Tibial nerve (tissue), 4 donors: ENCODE data around the gene JOSD1. TPM values are rescaled to one million over a fixed set of nuclear protein-coding genes. Genes with fewer than 3 reads are reported as not detected.

Experiments used
- DNase-seq, 2 donors: peaks; one replicate each; pipeline ENCODE4 v3.0.0-alpha.2; 2019; ENCODE audit warnings: low spot score in 2 of 2
- H3K27ac ChIP-seq, 4 donors: fragments of 200-600 bp; sonication (generic) in 3 of 4; one replicate each; pipeline ENCODE4 v1.5.1; 2017 to 2019; ENCODE audit warnings: mild to moderate bottlenecking in 1 of 4
- H3K27me3 ChIP-seq, 2 donors: fragments of 200-600 bp; sonication (generic) in 1 of 2; one replicate each; pipeline versions ENCODE4 v1.5.1 to v1.6.0; 2017 to 2019
- H3K36me3 ChIP-seq, 3 donors: fragments of 200-600 bp; sonication (generic); one replicate each; pipeline ENCODE4 v1.5.1; 2018 to 2019
- H3K4me1 ChIP-seq, 4 donors: fragments of 200-600 bp; sonication (generic) in 3 of 4; one replicate each; pipeline ENCODE4 v1.5.1; 2017 to 2019
- H3K4me3 ChIP-seq, 4 donors: fragments of 200-600 bp; sonication (generic) in 3 of 4; one replicate each; pipeline ENCODE4 v1.5.1; 2017 to 2019; ENCODE audit warnings: mild to moderate bottlenecking in 1 of 4, moderate library complexity in 1 of 4
- H3K9me3 ChIP-seq, 4 donors: fragments of 200-600 bp; sonication (generic) in 3 of 4; one replicate each; pipeline ENCODE4 v1.5.1; 2017 to 2019
- CTCF ChIP-seq, 5 experiments: fragments of 200-600 bp in 3 of 5; fragments of 450-650 bp in 2 of 5; sonication (generic) in 3 of 5; IDR thresholded peaks; one replicate each; pipeline ENCODE4 v1.5.1; 2016 to 2019; ENCODE audit warnings: antibody characterized with exemption in 5 of 5, mild to moderate bottlenecking in 3 of 5, moderate library complexity in 2 of 5
- EP300 ChIP-seq, 2 donors: sonication (generic); formaldehyde crosslinking; IDR thresholded peaks; one replicate each; pipeline ENCODE4 v1.6.1; 2017; ENCODE audit warnings: antibody characterized with exemption in 2 of 2, mild to moderate bottlenecking in 1 of 2
- POLR2A ChIP-seq, 2 donors: fragments of 450-650 bp; IDR thresholded peaks; one replicate each; pipeline ENCODE4 v1.6.1; 2017; ENCODE audit warnings: antibody characterized with exemption in 2 of 2, mild to moderate bottlenecking in 2 of 2, moderate library complexity in 2 of 2
- WGBS, 2 donors: methylation state at CpG; one replicate each; pipeline ENCODE4 v1.1.5; 2018; 5-methylcytosine and 5-hydroxymethylcytosine counted together
- total RNA-seq, 4 donors: library from RNA; depleted of rRNA; stranded (reverse); fragments of >200 nt; gene quantifications; one replicate each; pipeline ENCODE4 v1.1.0, GENCODE V29; 2016

Gene JOSD1
- total RNA-seq, 4 donors from 2014 or later: 50.7 to 86.4 (median 76.0) TPM

- Histone ChIP-seq H3K27ac (peak overlapping the region in 3 of 4 donors; percentile 42 to 86 (median 74)), H3K27me3 (no peaks in the 10 kb centered on the region), H3K4me3 (no peak overlapping the region), H3K4me1 (peaks cover 0 to 23% (median 3%) of the 10 kb centered on the region in 4 donors), H3K36me3 (peaks cover 0 to 62% (median 34%) of the 10 kb centered on the region in 3 donors), H3K9me3 (no peaks in the 10 kb centered on the region)
- WGBS, 2 donors: 19 to 22% methylated on average over 6 of the region's 6 CpGs
- no peak for DNase-seq
- TF ChIP-seq POLR2A (IDR thresholded peaks at IDR 0.05): no peak
- peak; percentile 45 to 62 (median 53) for TF ChIP-seq CTCF (IDR thresholded peaks at IDR 0.05)
- TF ChIP-seq EP300 (IDR thresholded peaks at IDR 0.05): peak in 1 of 2 donors; percentile 26
These were observed 17.7 kb upstream of the JOSD1 start for GRCh38 chr22:38718414-38718813.

- 88 to 95% methylated on average over 6 of the region's 6 CpGs for WGBS, 2 donors
- Histone ChIP-seq H3K4me3 (no peak overlapping the region), H3K27me3 (no peaks in the 10 kb centered on the region), H3K4me1 (peaks cover 0 to 31% (median 6%) of the 10 kb centered on the region in 4 donors), H3K27ac (peak overlapping the region in 1 of 4 donors; percentile 74), H3K9me3 (no peaks in the 10 kb centered on the region), H3K36me3 (peaks cover 0 to 50% (median 23%) of the 10 kb centered on the region in 3 donors)
- DNase-seq: no peak
- TF ChIP-seq POLR2A (IDR thresholded peaks at IDR 0.05) (no peak), CTCF (IDR thresholded peaks at IDR 0.05) (no peak), EP300 (IDR thresholded peaks at IDR 0.05) (no peak)
These were observed 16.5 kb upstream of the JOSD1 start for GRCh38 chr22:38717244-38717643.

GRCh38 chr22:38716826-38717225 is 16.1 kb upstream of the JOSD1 start:
- Histone ChIP-seq H3K27me3 (no peaks in the 10 kb centered on the region), H3K27ac (peak overlapping the region in 1 of 4 donors; percentile 74), H3K9me3 (no peaks in the 10 kb centered on the region), H3K4me1 (peaks cover 0 to 31% (median 6%) of the 10 kb centered on the region in 4 donors), H3K4me3 (no peak overlapping the region), H3K36me3 (peaks cover 0 to 46% (median 22%) of the 10 kb centered on the region in 3 donors)
- WGBS, 2 donors: 89 to 97% methylated on average over 9 of the region's 9 CpGs
- no peak for TF ChIP-seq EP300 (IDR thresholded peaks at IDR 0.05)
- TF ChIP-seq CTCF (IDR thresholded peaks at IDR 0.05): no peak
- TF ChIP-seq POLR2A (IDR thresholded peaks at IDR 0.05): no peak
- no peak for DNase-seq

DNA sequence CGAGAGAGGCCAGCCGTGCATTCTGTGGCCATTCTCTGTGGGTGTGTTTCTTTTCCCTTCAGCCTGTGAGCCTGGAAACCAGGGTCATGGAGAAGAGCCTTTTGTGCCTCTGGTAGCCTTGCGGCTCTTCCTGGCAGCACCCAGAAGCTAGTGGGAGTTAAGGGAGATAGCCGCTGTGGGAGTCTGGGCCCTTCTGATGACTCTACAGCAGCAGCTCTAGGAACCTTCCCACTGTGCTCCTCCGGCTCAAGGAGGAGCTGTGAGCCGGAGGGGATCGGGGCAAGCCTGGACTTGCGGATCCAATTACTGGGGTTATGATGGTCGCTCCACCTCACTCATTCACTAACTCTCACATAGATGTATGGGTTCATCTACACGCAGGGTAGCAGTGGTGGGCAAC is 15.5 kb upstream of the JOSD1 start:
- DNase-seq: no peak
- no peaks in the 10 kb centered on the region for H3K9me3 ChIP-seq
- peaks cover 0 to 31% (median 6%) of the 10 kb centered on the region in 4 donors for H3K4me1 ChIP-seq
- H3K36me3 ChIP-seq: peaks cover 0 to 41% (median 19%) of the 10 kb centered on the region in 3 donors
- no peaks in the 10 kb centered on the region for H3K27me3 ChIP-seq
- TF ChIP-seq POLR2A (IDR thresholded peaks at IDR 0.05) (no peak), EP300 (IDR thresholded peaks at IDR 0.05) (no peak), CTCF (IDR thresholded peaks at IDR 0.05) (no peak)
- no peak overlapping the region for H3K4me3 ChIP-seq
- H3K27ac ChIP-seq: no peak overlapping the region
- 89 to 95% methylated on average over 9 to 10 of the region's 10 CpGs for WGBS, 2 donors

GRCh38 chr22:38715852-38716251 is 15.1 kb upstream of the JOSD1 start:
- 91 to 94% methylated on average over 15 of the region's 15 CpGs for WGBS, 2 donors
- peaks cover 0 to 36% (median 14%) of the 10 kb centered on the region in 3 donors for H3K36me3 ChIP-seq
- no peaks in the 10 kb centered on the region for H3K9me3 ChIP-seq
- TF ChIP-seq EP300 (IDR thresholded peaks at IDR 0.05) (no peak), POLR2A (IDR thresholded peaks at IDR 0.05) (no peak), CTCF (IDR thresholded peaks at IDR 0.05) (no peak)
- peaks cover 0 to 31% (median 6%) of the 10 kb centered on the region in 4 donors for H3K4me1 ChIP-seq
- DNase-seq: no peak
- H3K27me3 ChIP-seq: no peaks in the 10 kb centered on the region
- H3K4me3 ChIP-seq: no peak overlapping the region
- H3K27ac ChIP-seq: no peak overlapping the region
